HG02840 (cell line): ENCODE measurements around the gene STK36.

Experiments
- ATAC-seq: cut with Tn5 transposase; IDR thresholded peaks from one replicate; pipeline ENCODE4 v1.9.1; 2021; ENCODE audit warnings: mild to moderate bottlenecking, moderate library complexity, moderate number of reproducible peaks; ENCODE audit not compliant: unreplicated experiment, low FRiP score

The STK36 gene

DNA sequence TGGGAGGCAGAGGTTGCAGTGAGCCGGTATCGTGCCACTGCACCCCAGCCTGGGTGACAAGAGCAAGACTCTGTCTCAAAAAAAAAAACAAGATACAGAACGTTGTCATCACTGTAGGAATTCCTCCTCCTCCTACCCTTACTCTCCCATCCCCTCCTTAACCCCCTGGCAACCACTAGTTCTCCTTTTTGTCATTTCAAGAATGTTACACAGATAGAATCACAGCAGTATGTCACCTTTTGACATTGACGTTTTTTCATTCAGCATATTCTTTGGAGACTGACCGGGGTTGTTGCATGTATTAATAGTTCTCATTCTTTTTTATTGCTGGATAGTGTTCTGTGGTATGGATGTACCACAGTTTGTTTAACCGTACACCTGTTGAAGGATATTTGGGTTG is 71.2 kb downstream of the STK36 start:
- no peak for ATAC-seq

DNA sequence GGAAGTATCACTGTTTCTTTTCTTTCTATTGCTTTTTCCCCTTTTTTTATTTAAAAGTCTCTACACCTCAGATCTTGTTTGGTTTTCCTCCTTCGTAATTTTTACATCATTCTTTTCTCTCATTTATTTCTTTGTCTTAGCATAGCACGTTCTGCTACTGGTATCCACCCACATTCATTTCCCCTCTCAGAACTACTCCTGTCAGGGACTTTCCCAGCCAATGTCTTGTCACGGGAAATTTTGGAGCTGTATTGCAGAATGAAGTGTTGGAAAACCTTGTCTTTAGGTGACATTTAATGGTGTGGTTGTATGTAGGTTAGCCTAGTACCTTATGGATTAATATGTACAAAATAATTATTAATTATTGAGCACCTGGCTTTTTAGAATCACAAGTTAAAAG is 72.7 kb downstream of the STK36 start:
- ATAC-seq, result no peak

DNA sequence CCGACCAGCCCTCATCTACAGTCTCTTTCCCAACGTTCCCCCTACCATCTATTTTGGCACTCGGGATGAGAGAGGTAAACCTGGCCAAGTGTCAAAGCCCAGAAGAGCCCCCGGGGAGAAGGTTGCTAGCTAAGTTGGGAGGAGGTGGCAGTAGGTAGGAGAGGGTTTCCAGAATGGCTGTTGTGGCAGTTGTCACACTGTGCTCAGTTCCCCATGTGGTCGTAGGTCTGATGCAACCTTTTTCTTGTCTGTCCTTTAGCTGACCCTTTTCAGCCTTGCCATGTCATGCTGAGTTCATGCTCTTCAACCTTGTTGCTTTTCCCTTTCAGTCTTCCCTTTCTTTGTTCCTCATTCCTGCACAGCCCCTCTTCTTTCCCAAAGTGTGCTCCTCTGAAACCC is 73.3 kb downstream of the STK36 start:
- ATAC-seq, result no peak

DNA sequence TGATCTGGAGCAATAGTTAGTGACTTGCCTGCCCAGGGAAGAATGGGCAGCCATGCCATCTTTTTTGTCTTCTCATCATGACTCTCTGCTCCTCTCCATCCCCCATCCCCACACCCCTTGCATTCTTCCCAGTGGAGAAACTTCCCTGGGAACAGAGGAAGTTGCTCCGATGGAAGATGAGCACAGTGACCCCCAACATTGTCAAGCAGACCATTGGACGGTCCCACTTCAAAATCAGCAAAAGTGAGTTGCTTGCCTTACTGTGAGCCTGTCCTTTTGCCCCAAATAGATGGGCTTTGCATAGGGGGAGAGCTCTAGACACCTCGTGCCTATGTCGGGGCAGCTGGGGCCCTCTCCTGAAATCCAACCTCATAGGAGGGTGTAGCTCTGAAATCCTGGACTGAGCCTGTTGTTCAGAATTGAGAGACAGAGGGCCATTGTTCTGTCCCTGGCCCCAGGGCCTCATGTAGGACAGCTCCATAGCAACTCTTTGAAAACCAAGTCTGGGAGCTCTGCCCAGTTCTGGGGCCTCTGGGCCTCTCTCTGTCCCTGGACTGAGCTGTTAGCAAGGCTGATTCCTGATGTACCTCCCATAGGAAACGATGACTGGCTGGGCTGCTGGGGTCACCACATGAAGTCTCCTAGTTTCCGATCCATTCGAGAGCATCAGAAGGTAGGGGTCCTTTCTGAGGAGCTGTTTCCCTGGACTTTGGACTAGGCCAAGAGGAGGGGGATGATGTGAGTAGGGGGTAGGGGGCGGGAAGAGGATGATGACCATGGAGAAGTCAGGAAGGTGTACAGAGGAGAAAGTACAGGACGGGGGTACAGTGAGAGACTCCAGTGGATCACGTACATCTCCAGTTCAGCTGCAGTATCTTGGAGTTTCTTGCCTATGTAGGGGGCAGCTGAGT is 73.9 kb downstream of the STK36 start:
- ATAC-seq, result no peak

DNA sequence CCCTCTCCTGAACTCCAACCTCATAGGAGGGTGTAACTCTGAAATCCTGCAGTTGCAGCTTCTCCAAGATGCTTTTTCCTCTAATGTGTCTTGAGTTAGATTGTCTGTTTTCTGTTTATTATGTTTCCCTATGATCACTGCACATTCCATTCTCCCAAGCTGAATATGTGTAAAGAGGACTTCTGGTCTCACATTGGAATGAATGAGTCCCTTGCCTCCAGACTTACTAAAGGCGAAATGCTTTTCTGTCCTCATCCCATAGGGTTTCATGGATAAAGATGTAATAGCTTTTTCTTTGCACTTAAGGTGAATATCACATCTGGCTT is 74.5 kb downstream of the STK36 start:
- no peak for ATAC-seq

DNA sequence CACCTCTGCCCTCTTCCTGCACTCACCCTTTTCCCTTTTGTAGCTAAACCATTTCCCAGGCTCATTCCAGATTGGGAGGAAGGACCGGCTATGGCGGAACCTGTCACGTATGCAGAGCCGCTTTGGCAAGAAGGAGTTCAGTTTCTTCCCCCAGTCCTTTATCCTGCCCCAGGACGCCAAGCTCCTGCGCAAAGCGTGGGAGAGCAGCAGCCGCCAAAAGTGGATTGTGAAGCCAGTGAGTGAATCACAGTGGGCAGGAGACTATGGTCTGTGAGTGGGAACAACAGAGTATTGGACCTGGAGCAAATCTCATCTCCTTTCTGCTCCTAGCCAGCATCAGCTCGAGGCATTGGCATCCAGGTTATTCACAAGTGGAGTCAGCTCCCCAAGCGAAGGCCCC is 75.1 kb downstream of the STK36 start:
- ATAC-seq, result no peak

DNA sequence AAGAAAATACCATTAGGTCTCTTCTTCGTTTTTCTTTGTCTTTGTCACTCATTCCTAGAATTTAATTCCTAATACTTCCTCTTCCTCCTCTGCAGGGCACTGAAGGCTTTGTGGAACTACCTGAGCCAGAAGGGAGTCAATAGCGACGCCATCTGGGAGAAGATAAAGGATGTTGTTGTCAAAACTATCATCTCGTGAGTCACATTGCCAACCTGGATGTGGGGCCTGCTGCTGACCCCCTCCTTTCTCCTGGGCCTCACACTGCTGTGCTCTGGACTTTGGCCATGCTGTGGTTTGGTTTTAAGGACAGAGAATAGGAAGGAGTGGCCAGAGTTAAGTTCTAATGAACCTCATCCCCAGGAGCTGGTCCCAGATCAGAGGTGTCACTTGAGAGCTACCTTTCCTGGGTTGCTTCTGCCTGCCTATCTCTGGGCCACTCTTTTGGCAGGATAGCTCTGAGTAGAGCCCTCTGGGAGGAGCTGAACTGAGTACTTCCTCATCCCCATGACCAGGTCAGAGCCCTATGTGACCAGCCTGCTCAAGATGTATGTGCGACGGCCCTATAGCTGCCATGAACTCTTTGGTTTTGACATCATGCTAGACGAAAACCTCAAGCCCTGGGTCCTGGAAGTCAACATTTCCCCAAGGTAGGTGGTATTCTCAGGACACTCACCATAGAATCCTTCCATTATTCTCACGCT is 77.0 kb downstream of the STK36 start:
- ATAC-seq, result no peak
